HG03280 (cell line): ENCODE results near the gene SEMA5B.

ENCODE experiments used
- ATAC-seq: cut with Tn5 transposase; IDR thresholded peaks from one replicate; pipeline ENCODE4 v1.9.1; 2021; ENCODE audit warnings: mild to moderate bottlenecking, moderate library complexity; ENCODE audit not compliant: unreplicated experiment

The SEMA5B gene

GRCh38 chr3:122930063-122930997, 97.2 kb downstream of the SEMA5B start:
- no peak for ATAC-seq

DNA sequence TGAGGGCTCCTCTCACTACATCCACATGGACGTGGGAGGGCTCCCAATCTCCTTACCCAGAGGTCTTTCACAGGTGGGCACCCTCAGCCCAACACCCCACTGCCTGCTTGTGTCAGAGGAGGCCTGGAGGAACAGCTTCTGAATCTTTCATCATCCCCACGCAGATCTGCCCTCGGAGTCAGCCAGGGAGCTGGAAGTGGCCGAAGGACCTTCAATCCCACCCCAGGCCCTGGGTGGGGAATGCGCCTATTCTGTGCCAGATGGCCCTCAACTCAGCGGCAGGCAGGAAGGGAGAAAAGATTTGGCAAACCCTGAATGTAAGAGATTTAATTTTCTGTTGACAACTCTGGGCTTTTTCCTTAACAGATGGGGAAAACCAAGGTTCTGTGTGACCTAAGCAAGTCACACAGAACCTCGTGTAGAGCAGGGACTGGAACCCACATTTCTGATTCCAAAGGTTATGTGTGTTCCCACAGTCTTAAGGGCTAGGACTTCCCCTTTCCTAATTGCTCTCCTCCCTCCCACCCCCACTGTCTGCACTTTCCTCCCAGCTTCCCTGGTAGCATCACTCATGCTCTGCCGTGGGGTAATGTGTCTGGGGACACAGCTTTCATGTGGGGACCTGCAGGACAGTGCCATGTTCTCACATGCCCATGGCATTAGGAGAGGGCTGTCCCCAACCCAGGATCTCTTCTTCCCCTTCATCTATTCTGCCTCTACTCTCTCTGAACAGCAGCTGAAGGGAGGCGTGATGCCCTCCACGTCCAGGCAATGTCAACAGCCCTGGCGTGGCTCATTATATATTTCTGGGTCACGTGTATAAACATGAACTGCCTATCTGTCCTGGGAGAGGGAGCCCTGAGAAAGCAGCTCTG, 98.1 kb downstream of the SEMA5B start:
- no peak for ATAC-seq

DNA sequence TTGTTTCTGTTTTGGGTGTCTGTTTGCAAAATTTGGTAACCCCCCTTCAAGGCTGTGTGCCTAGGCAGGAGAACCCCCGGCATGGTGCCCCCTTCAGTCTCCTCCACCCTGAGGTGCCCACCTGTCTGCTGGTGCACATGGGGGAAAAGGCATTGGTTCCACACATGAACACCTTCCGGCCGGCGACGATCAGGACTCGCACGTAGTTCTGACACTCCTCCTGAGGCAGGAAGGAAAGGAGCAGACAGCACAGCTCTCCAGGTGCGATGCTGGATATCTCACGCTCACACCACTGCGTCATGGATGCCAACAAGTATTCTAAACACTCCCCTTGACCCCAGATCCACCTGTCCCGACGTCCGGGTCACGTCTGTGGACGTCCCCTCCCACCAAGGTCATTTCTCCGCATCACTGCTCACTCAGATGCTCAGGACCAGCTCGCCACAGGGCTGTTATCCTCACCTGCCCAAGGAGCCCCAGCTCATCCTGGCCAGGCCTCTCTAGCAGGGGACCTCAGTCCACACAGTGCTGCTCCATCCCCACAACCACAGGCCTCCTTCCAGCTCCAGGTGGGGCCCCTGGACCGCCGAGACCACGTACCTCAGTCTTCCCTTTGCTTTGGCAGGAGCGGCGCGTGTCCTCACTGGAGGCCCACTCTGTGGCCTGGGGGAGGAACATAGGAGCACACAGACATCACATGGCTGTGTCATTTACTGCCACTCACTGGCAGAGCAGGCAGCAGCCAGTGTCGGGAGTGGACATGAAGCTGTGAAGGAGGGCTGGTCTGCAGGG, 99.0 kb downstream of the SEMA5B start:
- ATAC-seq: no peak

GRCh38 chr3:122927726-122928125, 99.8 kb downstream of the SEMA5B start:
- no peak for ATAC-seq

- no peak for ATAC-seq
Observed at GRCh38 chr3:122926811-122927210, 100.8 kb downstream of the SEMA5B start.

GRCh38 chr3:122926322-122926721, 101.2 kb downstream of the SEMA5B start:
- no peak for ATAC-seq

GRCh38 chr3:122925756-122926155, 101.8 kb downstream of the SEMA5B start:
- no peak for ATAC-seq

GRCh38 chr3:122924056-122924455, 103.5 kb downstream of the SEMA5B start:
- no peak for ATAC-seq

GRCh38 chr3:122923611-122924010, 104.0 kb downstream of the SEMA5B start:
- ATAC-seq: no peak

- ATAC-seq: no peak
Observed at GRCh38 chr3:122921791-122922651, 105.5 kb downstream of the SEMA5B start.

GRCh38 chr3:122920986-122921385, 106.6 kb downstream of the SEMA5B start:
- ATAC-seq: no peak

GRCh38 chr3:122919291-122919610, 108.3 kb downstream of the SEMA5B start:
- no peak for ATAC-seq

DNA sequence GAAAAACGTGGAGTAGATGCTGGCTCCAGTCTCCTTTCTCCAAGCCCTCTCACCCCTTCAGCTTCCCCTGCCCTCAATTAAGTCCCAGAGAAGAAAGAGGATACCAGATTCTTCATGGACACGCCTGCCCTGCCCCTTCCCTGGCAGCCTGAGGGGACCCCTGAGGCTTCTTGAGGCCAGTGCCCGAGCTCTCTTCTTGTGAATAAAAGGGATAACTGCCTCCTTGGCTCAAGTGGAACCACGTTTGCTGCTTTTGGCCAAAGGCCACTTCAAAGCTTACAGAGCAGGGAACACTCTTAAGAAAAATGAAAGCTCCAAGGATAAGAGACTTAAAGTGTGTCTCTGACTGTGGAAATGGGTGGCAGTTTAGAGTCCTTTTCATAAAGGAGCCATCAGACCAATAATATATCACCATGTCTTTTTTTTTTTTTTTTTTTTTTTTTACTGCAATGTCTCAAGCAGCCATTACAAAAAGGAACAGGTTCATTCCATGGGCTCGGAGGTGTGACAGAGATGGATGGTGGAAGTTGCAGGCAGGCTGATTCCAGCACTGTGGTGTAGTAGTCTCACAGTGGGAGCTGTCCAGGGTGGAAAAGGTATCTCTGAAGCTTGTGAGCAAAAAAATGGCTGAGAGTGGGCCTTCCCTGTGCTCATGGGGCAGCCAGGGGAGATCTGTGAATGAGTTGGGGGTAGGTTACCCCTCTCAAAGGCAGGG, 108.8 kb downstream of the SEMA5B start:
- ATAC-seq: no peak

GRCh38 chr3:122917412-122917811, 110.2 kb downstream of the SEMA5B start:
- ATAC-seq: no peak

GRCh38 chr3:122916580-122916979, 111.0 kb downstream of the SEMA5B start:
- ATAC-seq: no peak

- no peak for ATAC-seq
Observed at GRCh38 chr3:122916084-122916483, 111.5 kb downstream of the SEMA5B start.

GRCh38 chr3:122915300-122916055, 112.1 kb downstream of the SEMA5B start:
- no peak for ATAC-seq

- no peak for ATAC-seq
Observed at GRCh38 chr3:122913539-122914100, 113.9 kb downstream of the SEMA5B start.
